ENCODE data around the gene PLA2G5.

Gene PLA2G5

GRCh38 chr1:20068722-20069121, 1.3 kb upstream of the PLA2G5 start:
- TF ChIP-seq CTCF (conservative IDR thresholded peaks at IDR 0.05) (no peak), ZFX (IDR thresholded peaks at IDR 0.05) (no peak)
- no peak overlapping the region for H3K27ac ChIP-seq

GRCh38 chr1:20070357-20070756, 363 bp downstream of the PLA2G5 start:
- H3K27ac ChIP-seq = no peak overlapping the region
- TF ChIP-seq ZFX (IDR thresholded peaks at IDR 0.05) = no peak
- TF ChIP-seq CTCF (conservative IDR thresholded peaks at IDR 0.05) = no peak

GRCh38 chr1:20071416-20071815, 1.4 kb downstream of the PLA2G5 start:
- TF ChIP-seq CTCF (conservative IDR thresholded peaks at IDR 0.05) = no peak
- no peak for TF ChIP-seq ZFX (IDR thresholded peaks at IDR 0.05)
- no peak overlapping the region for H3K27ac ChIP-seq

GRCh38 chr1:20072771-20073170, 2.8 kb downstream of the PLA2G5 start:
- H3K27ac ChIP-seq = no peak overlapping the region
- TF ChIP-seq ZFX (IDR thresholded peaks at IDR 0.05) = no peak
- no peak for TF ChIP-seq CTCF (conservative IDR thresholded peaks at IDR 0.05)

GRCh38 chr1:20073256-20073655, 3.3 kb downstream of the PLA2G5 start:
- TF ChIP-seq ZFX (IDR thresholded peaks at IDR 0.05) = no peak
- TF ChIP-seq CTCF (conservative IDR thresholded peaks at IDR 0.05) = no peak
- no peak overlapping the region for H3K27ac ChIP-seq

- 0 out of 2 replicates have a peak overlapping the region, but pooled peaks have one; percentile 2 for H3K27ac ChIP-seq
Measured at GRCh38 chr1:20074055-20074724, 4.2 kb downstream of the PLA2G5 start.

More at GRCh38 chr1:20074055-20074724, 4.2 kb downstream of the PLA2G5 start:
- TF ChIP-seq CTCF (conservative IDR thresholded peaks at IDR 0.05) = no peak
- TF ChIP-seq ZFX (IDR thresholded peaks at IDR 0.05) = no peak
